Activated T-helper 9 cell treated with anti-CD3 and anti-CD28 coated beads, Interleukin-2, amount 50 U/mL, for 16 hours (primary cell): Measurements from ENCODE around the gene COX6B1.
"Not testable (repeated sequence)": the region's sequence is repeated elsewhere in the genome, so short reads cannot be mapped to it uniquely, and the experiment has no call there.

Experiments
- DNase-seq: peaks from one replicate; pipeline ENCODE4 v3.0.0-alpha.2; 2020; ENCODE audit warnings: low read depth

Gene COX6B1

GRCh38 chr19:35636651-35637050 is 11.5 kb upstream of the COX6B1 start:
- DNase-seq = no peak

DNA sequence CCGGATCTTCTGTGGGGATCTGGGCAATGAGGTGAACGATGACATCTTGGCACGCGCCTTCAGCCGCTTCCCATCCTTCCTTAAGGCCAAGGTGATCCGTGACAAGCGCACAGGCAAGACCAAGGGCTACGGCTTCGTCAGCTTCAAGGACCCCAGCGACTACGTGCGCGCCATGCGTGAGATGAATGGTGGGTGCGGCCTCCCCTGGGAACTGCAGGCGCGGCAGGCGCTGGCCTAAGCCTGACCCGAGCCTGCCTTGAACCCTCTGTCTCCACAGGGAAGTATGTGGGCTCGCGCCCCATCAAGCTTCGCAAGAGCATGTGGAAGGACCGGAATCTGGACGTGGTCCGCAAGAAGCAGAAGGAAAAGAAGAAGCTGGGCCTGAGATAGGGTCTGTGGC is 11.0 kb upstream of the COX6B1 start:
- no peak for DNase-seq

- no peak for DNase-seq
Observed at GRCh38 chr19:35639321-35639639, 8.8 kb upstream of the COX6B1 start.

GRCh38 chr19:35639863-35640262 is 8.3 kb upstream of the COX6B1 start:
- no peak for DNase-seq

- DNase-seq = no peak
Observed at GRCh38 chr19:35641515-35642151, 6.5 kb upstream of the COX6B1 start, which contains the start of gene ETV2. ETV2 (plus strand) TSS chr19:35641745; CDS start chr19:35642461, 716 bp downstream.

GRCh38 chr19:35642312-35642711 is 5.8 kb upstream of the COX6B1 start:
- DNase-seq = no peak

DNA sequence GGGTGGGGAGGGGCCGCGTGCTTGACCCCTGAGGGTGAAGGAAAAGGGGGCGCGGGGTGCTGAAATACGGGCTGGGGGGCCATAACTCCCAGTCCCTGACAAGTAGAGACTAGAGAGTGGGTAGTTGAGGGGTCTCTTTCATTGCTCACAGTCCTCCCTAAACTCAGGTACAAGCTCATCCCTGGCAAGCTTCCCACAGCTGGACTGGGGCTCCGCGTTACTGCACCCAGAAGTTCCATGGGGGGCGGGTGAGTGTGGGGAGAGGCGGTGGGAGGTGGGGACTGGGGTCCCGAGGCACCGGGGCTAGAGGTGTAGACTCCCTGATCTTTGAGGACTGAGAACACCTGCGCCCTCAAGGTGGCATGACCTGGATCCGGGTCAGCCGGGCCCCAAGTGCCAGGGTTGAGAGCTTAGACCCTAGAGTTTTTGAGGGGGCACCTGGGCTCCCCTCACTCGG is 5.3 kb upstream of the COX6B1 start:
- DNase-seq = no peak

DNA sequence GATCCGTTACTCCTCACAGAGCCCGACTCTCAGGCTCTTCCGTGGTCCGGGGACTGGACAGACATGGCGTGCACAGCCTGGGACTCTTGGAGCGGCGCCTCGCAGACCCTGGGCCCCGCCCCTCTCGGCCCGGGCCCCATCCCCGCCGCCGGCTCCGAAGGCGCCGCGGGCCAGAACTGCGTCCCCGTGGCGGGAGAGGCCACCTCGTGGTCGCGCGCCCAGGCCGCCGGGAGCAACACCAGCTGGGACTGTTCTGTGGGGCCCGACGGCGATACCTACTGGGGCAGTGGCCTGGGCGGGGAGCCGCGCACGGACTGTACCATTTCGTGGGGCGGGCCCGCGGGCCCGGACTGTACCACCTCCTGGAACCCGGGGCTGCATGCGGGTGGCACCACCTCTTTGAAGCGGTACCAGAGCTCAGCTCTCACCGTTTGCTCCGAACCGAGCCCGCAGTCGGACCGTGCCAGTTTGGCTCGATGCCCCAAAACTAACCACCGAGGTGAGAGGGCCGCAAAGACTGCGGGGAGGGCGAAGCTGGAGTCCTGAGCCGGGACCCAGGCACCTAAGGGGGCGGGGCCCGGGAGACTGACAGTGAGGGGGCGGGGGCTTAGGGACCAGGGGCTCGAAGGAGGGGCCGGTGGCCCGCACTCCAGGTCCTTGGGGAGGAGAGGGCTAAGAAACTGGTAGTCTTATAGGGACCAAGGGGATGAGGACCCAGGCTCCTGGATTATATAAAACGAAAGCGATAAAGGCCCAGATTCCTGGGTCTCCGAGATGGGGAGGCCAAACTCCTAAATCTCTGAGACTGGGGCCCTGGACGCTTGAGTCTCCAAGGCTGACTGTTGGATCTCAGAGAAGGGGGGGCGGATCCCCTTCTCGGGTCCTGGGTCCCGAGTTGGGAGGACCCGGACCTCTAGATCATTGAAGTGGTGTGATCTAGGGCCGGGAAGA is 4.6 kb upstream of the COX6B1 start:
- DNase-seq = peak; percentile 67

DNA sequence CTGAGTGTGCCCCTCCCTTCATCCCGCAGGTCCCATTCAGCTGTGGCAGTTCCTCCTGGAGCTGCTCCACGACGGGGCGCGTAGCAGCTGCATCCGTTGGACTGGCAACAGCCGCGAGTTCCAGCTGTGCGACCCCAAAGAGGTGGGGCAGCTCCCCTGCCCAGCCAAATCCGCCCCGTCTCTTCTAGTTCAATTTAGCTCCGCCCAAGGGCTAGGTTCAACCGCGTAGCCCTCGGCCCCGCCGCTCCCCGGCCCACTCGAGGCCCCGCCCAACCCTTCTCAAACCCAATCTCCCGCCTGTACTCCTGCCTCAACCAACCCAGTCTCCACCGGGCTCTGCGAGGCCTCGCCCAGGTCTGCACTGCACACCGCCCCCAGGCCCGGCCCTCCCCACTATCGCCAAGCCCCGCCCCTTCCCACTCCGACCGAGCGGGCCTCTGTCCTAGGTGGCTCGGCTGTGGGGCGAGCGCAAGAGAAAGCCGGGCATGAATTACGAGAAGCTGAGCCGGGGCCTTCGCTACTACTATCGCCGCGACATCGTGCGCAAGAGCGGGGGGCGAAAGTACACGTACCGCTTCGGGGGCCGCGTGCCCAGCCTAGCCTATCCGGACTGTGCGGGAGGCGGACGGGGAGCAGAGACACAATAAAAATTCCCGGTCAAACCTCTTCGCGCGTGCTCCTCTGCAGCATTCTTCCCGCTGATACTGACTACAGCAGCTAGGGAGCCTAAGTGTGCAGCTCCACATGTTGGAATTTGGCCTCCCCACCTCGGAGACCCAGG is 3.7 kb upstream of the COX6B1 start:
- peak; percentile 94 for DNase-seq

DNA sequence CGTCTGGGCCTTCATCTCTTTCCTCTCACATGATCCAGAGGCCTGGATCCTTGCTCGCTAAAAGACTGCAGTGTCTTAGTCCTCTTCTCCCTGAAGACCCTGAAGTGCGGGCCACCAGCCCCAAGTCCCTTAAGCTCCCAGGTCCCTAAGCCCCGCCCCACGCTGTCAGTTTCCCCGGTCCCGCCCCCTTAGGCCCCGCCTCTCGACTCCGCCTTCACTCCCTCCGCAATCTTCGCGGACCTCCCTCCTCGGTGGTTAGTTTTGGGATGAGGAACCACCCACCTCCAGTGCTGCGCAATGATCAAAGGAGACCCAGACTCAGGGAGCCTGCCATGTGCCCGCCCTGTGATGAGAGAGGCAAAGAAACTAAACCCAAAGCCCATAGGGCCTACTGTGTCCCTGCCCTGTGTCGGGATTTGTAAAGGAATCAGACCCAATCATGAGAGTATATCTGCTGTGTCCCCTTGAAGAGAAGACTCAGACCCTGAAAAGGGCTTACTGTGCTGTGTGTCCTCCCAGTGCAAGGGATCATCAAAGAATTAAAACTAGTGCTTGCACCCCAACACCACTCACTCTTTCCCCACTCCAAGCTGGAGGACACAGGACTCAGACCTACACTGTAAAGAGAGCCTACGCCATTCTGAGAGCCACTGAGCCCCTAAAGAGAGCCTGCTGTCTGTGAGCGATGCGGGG is 3.0 kb upstream of the COX6B1 start:
- peak; percentile 65 for DNase-seq

DNA sequence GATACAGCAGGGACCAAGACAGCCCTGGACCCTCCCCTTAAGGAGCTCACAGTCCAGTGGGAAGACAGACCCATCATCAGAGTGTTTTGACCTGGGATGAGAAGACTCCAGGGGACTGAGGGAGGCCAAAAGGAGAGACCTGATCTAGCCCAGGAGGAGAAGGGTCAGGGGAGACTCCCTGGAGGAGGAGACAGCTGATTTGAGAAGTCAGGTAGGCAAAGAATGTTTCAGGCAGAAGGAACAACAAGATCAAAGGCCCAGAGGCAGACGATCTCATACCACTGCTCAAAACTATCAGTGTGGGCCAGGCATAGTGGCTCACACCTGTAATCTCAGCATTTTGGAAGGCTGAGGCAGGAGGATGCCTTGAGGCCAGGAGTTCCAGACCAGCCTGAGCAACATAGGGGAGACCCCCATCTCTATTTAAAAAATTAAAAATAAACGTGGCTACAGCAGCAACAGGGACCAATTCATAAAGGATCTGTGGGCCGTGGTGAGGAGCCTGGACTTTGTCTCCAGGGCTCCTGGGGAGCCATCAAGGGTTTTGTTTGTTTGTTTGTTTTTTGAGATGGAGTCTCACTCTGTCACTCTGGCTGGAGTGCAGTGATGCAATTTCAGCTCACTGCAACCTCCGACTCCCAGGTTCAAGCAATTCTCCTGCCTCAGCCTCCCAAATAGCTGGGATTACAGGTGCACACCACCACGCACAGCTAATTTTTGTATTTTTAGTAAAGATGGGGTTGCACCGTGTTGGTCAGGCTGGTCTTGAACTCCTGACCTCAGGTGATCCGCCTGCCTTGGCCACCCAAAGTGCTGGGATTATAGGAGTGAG is 2.2 kb upstream of the COX6B1 start:
- no peak for DNase-seq

DNA sequence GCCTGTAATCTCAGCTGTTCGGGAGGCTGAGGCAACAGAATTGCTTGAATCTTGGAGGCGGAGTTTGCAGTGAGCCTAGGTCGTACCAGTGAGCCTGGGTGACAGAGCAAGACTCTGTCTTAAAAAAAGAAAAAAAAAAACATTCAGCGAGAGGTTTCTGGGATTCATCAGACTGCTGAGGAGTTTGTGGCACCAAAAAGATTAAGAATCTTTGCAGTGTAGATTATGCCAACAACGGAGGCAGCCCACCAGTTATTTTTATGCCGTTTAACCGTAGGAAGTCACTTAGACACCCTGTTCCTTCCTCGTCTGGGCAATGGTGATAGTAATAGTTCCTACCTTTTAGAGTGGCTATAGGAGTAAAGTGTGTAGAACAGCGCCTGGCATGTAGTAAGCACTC is 2.5 kb downstream of the COX6B1 start:
- DNase-seq = no peak

GRCh38 chr19:35654828-35655227 is 6.7 kb downstream of the COX6B1 start:
- not testable (repeated sequence) for DNase-seq

DNA sequence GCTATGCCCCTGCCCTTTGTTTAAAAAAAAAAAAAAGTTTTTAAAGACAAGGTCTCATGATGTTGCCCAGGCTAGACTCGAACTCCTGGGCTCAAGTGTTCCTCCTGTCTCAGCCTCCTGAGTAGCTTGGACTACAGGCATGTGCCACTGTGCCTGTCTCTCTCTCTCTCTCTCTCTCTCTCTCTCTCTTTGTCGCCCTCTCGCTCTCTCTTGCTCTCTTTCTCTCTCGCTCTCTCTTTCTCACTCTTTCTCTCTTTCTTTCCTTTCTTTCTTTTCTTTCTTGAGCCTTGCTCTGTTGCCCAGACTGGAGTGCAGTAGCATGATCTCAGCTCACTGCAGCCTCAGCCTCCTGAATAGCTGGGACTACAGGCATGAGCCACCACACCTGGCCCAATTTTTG is 7.5 kb downstream of the COX6B1 start:
- no peak for DNase-seq

GRCh38 chr19:35656700-35657099 is 8.6 kb downstream of the COX6B1 start:
- no peak for DNase-seq

DNA sequence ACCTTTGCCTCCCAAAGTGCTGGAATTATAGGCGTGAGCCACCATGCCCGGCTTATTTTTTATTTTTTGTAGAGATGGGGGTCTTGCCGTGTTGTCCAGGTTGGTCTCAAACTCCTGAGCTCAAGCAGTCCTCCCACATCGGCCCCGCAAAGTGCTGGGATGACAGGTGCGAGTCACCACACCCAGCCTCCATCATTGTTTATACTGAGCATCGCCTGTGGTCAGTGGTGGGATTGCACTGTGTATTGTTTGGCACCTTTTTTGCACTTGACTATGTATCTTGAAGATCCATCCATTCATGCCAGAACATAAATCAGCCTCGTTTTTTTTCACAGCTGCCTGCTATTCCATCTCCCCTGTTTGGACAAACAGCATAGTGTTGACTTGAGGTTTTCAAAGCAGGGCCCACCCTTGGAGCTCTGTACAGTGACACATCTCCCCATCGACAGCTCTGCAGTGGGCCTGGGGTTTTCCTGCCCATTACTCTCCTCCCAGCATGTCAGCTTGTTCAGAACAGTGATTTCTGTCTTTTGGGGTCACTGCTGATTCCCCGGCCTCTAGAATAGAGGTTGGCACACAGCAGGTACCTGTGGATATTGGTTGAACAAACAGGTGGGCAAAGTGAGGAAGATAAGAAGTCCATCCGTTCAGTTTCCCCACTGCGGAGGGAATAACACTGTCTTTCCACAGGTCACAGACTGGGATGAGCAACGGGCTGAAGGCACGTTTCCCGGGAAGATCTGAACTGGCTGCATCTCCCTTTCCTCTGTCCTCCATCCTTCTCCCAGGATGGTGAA is 10.0 kb downstream of the COX6B1 start:
- DNase-seq = no peak

DNA sequence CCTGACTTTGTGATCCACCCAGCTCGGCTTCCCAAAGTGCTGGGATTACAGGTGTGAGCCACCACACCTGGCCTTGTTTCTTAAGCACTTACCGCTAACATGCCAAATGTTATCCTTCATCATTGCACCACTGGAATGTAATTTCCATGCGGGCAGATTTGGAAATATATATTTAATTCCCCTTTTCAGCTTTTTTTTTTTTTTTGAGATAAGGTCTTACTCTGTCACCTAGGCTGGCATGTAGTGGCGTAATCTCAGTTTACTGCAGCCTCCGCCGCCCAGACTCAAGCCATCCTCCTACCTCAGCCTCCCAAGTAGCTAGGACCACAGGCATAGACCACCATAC is 13.8 kb downstream of the COX6B1 start:
- no peak for DNase-seq

DNA sequence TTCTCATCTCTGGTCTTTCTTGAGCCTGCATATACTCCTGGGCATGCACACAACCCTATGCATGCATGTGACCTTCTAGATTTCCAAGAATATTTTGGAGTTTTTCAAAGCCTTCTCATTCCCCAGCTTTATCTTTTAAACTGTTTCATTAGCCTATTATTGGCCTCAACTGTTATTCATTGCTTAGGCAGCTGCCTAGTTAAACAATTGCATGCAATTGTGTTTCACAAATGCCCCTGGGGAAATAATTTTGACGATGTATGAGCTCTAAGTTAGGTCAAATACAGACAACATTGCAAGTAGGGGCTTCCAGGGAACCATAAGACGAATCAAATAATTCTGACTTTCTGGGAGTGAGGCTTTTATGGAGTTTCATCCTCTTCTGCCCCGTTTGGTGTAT is 15.9 kb downstream of the COX6B1 start:
- no peak for DNase-seq

DNA sequence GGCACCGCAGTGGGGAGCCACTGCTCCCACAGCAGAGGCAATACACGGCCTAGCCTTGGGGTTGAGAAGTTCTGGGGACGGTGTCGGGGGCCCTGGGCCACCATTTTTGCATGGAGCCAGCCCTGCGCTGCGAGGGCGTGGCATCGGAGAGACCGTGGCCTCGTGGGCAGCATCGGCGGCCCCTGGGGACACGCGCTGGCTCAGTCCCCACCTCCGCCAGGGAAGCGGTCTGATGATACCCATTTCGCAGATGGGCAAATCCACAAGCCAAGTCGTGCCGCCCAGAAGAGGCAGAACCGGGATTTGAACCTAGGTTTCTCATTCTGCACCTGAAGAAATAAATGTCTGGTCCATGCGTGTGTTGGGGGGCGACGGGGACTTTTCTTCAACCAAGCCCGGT is 17.0 kb downstream of the COX6B1 start:
- DNase-seq = no peak

DNA sequence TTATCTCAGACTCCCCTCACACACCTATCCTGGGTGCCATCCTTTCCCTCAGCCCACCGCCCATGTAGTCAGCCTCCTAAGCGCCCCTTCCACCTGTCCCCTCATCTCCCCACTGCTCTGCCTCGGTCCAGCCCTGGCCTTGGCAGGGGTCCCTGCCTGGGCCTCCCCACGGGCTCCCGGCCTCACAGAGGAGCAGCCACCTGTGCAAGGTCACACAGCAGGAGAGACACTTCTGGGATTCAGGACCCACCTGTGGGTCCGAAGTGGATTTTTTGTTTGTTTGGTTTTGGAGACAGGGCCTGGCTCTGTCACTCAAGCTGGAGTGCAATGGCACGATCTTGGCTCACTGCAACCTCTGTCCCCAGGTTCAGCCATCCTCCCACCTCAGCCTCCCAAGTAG is 17.5 kb downstream of the COX6B1 start:
- DNase-seq = no peak
